GM21786 (cell line): ENCODE results near the gene NPC1.
"Not testable (repeated sequence)": the region's sequence is repeated elsewhere in the genome, so short reads cannot be mapped to it uniquely, and the experiment has no call there.

Source experiments
- ATAC-seq: cut with Tn5 transposase; IDR thresholded peaks from one replicate; pipeline ENCODE4 v1.9.1; 2021; ENCODE audit not compliant: unreplicated experiment

NPC1 gene

DNA sequence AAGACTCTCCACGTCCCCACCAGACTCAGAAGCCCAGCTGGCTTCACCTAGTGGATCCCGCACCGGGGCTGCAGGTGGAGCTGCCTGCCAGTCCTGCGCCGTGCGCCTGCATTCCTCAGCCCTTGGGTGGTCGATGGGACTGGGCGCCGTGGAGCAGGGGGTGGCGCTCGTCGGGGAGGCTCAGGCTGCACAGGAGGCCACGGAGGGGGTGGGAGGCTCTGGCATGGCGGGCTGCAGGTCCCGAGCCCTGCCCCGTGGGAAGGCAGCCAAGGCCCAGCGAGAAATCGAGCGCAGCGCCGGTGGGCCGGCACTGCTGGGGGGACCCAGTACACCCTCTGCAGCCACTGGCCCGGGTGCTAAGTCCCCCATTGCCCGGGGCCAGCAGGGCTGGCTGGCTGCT, 8.8 kb downstream of the NPC1 start:
- not testable (repeated sequence) for ATAC-seq

DNA sequence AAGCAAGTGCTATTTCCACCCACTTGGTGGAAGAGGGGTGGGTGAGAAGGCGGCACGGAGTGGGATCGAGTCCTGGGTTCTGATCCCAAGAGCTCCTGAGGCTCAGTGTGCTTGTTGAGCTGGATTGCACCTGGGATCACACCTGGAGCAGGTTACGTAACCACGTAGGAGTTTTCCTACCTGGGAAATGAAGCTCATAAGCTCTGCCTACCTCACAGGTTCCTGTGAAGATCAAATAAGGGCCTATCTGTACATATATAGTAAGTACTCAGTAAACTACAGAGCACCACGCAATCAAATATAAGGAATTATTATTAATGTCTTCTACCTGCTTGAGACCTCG, 11.0 kb downstream of the NPC1 start:
- no peak for ATAC-seq

GRCh38 chr18:23574611-23575308, 11.5 kb downstream of the NPC1 start:
- ATAC-seq = no peak

- no peak for ATAC-seq
These were observed 12.5 kb downstream of the NPC1 start for GRCh38 chr18:23573626-23574431.

- no peak for ATAC-seq
These were observed 13.3 kb downstream of the NPC1 start for GRCh38 chr18:23573020-23573419.

- no peak for ATAC-seq
These were observed 13.7 kb downstream of the NPC1 start for GRCh38 chr18:23572570-23572969.

GRCh38 chr18:23572012-23572411, 14.3 kb downstream of the NPC1 start:
- no peak for ATAC-seq

GRCh38 chr18:23570912-23571504, 15.3 kb downstream of the NPC1 start:
- no peak for ATAC-seq

DNA sequence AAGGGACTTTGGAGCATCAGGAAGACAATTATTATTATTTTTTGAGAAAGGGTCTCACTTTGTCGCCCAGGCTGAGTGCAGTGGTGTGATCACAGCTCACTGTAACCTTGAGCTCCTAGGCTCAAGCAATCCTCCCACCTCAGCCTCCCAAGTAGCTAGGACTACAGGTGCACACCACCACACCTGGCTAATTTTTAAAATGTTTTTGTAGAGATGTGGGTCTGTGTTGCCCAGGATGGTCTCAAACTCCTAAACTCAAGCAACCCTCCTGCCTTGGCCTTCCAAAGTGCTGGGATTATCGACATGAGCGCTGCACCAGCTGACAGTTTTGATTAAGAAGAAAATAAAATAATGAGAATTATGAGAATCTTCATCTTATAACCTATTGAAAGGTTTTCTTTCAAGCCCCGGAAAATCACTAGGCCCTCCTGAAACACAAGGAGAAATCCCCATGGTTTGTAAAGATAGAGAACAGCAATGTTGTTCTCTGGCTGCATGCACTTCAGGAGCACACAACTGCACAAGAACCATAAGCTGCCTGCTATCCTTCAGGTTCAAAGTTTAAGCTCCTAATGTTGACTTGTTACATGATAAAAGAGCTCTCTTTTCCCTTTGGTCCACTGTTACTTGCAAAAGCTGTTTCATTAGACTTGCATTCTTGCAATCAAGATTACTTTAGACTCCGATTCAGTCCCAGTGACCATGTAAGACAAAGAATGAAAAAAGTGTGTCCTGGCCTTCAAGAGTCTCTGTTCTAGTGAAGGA, 16.8 kb downstream of the NPC1 start:
- no peak for ATAC-seq

DNA sequence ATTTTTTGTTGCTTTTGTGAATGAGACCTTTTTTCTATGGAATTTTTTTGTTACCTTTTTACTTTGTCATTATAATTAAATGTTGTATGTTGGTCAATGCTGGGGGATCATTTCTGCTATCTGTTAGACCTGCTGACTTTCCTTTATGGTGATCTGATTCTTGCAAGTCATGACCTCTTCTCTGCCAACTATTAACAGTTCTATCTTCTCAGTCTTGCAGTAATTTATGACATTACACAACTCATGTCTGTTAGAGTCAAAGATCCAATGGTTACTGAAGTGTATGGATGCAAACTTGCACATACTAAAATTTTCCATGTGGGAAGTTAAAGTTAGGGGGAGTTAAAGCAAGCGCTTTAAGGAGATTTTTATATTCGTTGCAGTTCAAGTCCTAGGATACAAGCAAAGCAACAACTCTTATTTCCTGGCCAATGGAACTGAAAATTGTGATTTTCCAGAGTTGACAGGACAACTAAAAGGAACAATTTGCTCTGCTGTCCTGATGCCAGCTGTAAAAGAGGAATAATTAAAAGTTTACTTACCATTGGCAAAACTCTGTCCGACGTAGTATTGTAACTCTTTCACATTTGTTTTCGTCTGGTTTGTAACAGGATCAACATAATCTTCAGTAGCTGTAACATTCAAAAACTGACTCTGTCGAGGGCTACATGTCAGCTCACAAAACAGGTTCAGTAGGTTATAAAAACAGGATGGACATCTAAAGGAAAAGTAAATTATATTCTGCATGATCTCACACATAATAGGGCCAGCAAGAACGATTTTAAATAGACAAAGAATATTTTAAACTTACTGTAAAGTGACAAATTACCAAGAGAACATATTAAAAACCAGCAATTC, 17.8 kb downstream of the NPC1 start:
- ATAC-seq = no peak

- no peak for ATAC-seq
These were observed 18.6 kb downstream of the NPC1 start for GRCh38 chr18:23567671-23568070.

GRCh38 chr18:23565916-23566547, 20.3 kb downstream of the NPC1 start:
- no peak for ATAC-seq

DNA sequence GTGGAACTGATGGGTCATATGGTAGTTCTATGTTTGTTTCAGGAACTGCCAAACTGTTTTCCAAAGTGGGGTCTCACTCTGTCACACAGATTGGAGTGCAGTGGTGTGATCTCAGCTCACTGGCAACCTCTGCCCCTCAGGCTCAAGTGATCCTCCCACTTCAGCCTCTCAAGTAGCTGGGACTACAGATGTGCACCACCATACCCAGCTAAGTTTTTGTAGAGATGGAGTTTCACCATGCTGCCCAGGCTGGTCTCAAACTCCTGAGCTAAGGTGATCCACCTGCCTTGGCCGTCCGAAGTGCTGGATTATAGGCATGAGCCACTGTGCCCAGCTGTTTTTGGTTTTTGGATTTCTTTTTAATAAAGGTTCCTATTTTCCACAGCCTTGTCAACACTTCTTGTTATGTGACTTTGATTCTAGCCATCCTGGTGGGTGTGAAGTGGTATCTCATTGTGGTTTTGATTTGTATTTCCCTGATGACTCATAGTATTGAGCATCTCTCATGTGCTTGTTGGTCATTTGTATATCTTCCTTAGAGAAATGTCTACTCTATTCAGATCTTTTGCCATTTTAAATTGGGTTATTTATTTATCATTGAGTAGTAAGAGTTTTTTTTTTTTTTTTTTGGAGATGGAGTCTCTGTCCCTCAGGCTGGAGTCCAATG, 22.8 kb downstream of the NPC1 start:
- no peak for ATAC-seq

DNA sequence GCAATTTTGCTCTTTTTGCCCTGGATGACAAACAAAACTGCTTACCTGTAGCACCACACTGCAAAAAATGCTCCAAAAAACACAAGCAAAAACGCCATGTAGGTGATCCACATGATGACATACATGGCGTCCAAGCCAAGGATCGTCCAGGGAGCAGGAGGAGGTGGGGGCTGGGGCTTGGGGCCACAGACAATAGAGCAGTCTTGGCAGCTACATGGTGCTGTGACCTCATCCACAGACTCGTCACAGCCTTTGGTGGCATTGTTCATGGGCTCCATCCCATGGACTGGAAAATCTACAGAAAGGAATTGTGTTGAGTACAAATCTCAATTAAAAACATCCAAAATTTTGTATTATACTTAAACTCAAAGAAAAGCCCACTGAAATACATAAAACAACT, 26.1 kb downstream of the NPC1 start:
- ATAC-seq = no peak

DNA sequence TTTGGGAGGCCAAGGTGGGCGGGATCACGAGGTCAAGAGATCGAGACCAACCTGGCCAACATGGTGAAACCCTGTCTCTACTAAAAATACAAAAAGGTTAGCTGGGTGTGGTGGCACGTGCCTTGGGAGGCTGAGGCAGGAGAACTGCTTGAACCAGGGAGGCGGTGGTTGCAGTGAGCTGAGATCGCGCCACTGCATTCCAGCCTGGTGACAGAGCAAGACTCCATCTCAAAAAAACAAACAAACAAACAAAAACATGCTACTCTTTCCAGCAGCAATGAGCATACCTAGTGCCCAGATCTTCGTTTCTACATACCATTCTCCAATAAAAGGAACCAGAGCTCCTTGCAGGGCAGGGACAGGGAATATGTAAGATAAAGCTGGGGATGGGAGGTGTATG, 28.8 kb downstream of the NPC1 start:
- not testable (repeated sequence) for ATAC-seq

- ATAC-seq = no peak
These were observed 30.0 kb downstream of the NPC1 start for GRCh38 chr18:23556145-23556780.

DNA sequence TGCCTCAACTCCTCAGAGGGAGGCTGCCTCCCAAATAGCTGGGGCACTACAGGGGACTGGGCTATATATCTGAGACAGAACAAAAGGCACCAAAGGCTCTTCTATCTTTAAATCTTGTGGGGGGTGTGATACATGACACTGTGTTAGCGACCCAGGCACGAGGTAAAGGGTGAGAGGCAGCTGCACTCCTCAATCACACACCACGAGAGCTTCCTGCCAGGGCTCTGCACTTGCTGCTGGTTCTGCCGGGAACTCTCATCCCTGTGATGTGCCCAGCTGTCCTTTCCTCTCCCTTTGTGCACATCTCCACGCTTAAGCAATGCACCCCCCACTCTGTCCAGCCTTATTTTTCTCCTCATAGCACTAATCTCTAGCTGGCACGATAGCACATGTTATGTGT, 32.4 kb downstream of the NPC1 start:
- ATAC-seq = no peak

- no peak for ATAC-seq
These were observed 33.8 kb downstream of the NPC1 start for GRCh38 chr18:23552505-23552904.

GRCh38 chr18:23551978-23552377, 34.3 kb downstream of the NPC1 start:
- no peak for ATAC-seq
